HG02943 (cell line): ENCODE results near the gene CABYR.
"Not testable (repeated sequence)": the region's sequence is repeated elsewhere in the genome, so short reads cannot be mapped to it uniquely, and the experiment has no call there.

Source experiments
- ATAC-seq: cut with Tn5 transposase; IDR thresholded peaks from one replicate; pipeline ENCODE4 v1.9.1; 2021; ENCODE audit warnings: mild to moderate bottlenecking, low read depth, moderate library complexity; ENCODE audit not compliant: unreplicated experiment

Gene CABYR

GRCh38 chr18:24126155-24126961 lies 12.5 kb upstream of the CABYR start:
- no peak for ATAC-seq

DNA sequence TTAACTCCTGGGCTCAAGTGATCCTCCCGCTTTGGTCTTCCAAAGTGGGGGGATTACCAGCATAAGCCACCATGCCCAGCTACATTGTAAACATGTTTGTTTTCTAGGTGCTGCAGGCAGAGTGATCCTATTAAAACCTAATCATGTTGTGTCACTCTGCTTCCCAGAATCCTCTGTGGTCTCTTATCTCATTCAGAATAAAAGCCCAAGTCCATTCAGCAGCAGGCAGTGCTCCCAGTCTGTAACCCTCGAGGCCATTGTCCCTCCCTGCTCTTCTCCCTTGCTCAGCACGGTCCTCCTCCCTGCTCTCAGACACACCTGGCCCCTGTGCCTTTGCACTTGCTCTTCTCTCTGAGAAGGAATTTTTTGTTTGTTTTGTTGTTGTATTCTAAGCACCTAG lies 11.1 kb upstream of the CABYR start:
- no peak for ATAC-seq

DNA sequence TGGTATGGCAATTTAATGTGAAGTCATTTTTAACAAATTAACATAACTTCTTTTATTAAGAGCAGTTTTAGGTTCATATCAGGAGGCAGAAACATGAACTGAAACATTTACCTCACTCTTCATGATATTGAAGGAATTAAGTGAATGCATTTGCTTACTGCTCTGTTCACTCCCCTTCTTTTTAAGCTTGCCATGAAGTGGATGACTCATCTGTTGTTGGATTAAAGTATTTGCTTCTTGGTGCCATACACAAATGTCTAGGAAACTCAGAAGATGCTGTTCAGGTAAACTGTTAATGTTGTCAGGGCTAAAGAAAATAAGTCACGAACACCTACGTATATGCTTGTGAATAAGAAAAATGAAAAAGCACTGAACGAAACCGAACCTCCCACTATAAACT lies 10.2 kb upstream of the CABYR start:
- ATAC-seq = no peak

- no peak for ATAC-seq
These were observed 8.4 kb upstream of the CABYR start for GRCh38 chr18:24130494-24130893.

DNA sequence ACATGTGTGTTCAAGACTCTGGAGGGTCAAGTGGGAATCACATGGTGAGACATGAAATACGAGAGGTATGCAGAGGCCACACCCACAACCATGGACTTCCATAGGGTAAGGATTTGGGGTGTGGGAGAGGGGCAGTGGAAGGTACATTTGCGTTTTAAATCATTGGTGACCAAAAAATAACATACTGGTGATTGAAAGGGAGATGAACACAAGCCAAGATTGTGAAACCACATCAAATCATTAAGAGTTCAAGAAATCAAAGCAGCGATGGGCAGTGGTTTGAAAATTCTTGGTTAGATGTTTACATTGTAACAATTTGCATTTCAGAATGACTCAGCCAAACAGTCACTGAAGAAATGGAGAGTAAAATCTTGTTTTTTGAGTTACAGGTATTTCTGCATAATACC lies 1.9 kb upstream of the CABYR start:
- ATAC-seq = no peak

DNA sequence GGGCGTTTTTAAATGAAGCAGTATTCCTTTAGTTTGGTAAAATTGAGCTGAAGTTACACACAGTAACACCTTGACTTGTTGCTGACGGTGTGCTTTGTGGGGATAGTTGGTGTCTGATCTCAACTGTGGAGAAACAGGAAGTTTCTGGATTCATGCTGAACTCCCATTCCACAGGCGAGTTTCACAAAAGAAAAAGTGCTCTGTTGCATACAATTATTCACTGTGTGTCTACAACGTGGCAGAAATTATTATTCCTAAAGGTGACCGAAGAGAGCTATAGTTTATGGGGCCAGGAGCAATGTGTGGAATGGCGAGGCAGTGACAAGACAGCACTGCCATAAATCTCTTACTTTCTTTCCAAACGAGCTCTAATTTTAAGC lies 463 bp upstream of the CABYR start:
- peak; percentile 34 for ATAC-seq

GRCh38 chr18:24140697-24141096 lies 1.8 kb downstream of the CABYR start:
- no peak for ATAC-seq

GRCh38 chr18:24142376-24142775 lies 3.5 kb downstream of the CABYR start:
- no peak for ATAC-seq

DNA sequence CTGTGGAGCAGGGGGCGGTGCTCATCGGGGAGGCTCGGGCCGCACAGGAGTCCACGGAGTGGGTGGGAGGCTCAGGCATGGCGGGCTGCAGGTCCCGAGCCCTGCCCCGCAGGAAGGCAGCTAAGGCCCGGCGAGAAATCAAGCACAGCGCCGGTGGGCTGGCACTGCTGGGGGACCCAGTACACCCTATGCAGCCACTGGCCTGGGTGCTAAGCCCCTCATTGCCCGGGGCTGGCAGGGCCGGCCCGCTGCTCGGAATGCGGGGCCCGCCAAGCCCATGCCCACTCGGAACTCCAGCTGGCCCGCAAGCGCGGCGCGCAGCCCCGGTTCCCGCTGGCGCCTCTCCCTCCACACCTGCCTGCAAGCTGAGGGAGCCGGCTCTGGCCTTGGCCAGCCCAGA lies 10.7 kb downstream of the CABYR start:
- ATAC-seq = not testable (repeated sequence)

DNA sequence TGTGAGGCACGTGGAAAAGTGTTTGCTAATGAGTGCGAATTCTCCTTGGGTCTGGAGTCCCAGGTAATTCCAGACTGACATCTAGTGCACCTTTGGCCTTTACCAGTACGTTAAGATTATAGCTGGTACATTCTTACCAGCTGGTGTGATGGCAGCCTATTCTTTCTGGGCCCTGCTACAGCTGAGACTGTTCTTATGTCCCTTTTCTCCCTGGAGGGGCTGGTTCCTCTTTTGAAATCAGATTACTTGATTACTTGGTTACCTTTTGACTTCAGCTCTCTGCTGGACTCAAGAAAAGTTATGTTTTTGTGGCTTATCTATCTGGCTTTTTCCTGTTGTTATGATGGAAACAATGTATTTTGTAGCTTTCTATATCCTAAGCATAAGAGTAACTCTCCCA lies 14.5 kb downstream of the CABYR start:
- no peak for ATAC-seq

DNA sequence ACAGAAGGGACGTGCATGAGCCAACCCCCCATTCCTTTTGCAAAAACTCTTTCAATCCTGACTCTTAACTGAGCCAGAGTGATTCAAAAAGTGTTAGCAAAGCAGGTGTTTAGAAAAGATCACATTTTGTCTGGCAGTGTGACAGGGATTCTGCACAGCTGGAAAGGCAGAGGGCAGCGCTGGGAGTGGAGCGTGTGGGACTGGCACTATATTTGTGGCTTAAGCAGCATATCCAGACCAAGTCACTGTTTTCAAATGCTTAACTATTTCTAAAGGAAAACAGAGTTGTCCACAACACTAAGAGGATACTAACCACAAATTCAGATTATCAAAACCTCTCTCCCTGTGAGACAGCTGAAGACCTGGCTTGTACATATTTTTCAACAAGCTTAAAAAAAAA lies 19.0 kb downstream of the CABYR start:
- ATAC-seq = no peak

DNA sequence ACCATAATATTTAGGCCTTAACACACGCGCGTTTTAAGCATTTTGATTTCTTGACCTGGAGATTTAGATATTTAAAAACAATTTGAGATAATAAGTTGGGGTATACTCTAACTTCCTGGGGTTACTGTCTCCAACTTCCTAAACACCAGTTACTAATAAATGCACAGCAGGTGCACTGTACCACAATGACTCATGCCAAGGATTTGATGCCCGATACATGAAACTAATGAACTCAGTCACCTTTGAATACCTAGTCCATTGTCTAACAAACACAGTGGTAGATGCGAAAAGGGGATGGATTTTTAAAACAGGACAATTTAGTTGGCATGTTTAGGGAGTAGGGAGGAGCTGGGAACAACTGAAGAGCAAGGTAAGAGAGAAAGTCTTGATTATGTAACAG lies 21.2 kb downstream of the CABYR start:
- no peak for ATAC-seq

DNA sequence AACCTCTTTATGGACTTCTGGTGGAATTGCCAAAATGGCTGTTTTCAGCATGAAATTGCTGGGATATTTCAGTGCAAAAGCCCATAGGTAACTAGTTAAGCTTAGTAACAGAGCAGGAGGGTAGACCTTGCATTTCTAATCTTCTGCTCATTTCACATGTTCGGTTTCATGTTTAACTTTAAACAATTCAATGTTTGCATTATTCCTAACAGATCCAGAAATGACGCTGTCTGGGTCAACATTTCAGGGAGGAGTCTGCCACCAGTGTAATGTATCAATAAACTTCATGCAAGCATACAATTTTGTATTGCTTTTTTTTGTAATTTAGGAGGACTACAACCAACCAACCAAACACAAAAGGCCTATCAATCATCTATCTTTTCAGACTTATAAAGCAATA lies 22.4 kb downstream of the CABYR start:
- no peak for ATAC-seq

DNA sequence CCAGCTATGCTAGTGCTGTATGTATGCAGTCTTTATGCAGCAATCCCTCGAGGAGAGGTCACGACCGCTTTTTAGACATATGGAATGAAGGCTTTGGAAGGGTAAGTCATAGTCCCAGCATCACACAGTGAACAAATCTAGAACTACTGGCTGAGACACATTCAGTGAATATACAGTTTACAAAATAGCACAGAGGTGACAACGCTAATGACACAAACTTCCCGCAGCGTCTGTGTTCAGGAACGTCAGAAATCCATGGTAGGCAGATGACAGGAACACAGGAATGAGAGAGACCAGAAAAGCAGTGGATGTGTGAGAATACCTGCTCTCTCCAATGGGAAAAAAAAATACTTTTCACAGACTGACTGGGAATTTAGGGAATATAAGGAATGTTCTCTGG lies 29.6 kb downstream of the CABYR start:
- ATAC-seq = no peak

- ATAC-seq = no peak
These were observed 31.5 kb downstream of the CABYR start for GRCh38 chr18:24170360-24170759.

DNA sequence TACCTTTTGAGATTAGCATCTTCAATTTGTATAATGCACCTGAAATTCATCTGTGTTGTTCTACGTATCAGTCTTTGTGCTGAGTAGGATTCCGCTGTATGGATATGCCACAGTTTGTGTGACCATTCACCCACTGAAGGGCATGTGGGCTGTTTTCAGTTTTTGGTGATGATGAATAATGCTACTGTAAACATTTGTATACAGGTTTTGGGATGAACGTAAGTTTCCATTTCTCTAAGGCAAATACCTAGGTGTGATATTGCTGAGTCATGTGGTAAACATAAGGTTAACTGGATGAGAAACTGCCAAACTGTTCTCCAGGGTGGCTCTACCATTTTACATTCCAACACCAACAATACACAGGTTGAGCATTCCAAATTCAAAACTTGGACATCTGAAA lies 35.1 kb downstream of the CABYR start:
- no peak for ATAC-seq

DNA sequence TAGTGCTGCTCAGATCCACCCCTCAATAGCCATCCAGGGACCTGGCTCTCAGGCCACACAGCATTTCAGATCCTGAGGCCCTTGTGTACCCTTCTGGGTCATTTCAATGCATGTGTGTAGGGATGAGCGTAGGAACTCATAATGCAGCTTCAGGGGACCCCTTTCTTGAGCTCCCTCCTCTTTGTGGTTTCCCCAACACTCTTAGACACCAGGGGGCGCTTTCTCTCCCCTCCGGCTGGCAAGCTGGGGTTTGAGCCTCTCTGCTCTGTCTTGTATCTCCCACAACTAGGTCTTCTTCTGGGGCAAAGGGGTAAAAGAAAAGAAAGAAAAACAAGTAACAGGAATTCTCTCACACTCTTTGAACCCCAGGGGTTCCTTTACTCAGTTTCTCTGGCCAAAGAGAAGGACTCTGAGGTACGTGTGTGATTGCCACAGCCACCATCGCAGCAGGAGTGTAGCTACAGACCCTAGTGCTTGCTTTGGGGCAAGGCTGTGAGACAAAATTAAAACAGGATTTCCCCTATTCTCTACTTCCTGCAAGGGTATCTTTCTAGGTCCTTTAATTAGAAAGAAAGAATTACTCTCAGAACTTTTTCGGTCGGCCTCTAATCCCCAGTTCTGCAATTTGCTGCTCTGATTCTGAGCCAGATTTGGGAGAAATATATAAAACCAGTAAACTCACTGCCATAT lies 38.0 kb downstream of the CABYR start:
- peak; percentile 79 for ATAC-seq

GRCh38 chr18:24177499-24178133 lies 38.8 kb downstream of the CABYR start:
- no peak for ATAC-seq

- ATAC-seq = no peak
These were observed 41.2 kb downstream of the CABYR start for GRCh38 chr18:24180048-24180447.

DNA sequence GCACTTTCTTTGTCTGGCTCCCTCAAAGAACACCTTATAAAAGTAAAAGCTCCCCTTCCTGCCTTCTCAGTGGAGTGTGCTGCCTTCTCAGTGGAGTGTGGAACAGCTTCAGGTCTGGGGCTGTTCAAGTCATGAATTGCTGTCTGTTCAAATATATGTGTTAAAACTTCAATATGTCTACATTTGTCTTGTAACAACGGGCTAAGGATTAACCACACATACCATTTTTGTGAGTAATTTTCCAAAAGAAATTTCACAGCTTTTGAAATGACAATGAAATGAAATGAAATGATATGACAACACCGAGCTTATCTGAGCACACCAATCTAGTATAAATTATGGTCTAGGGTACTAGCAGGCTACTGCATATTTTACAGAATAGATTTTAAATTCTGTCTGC lies 42.9 kb downstream of the CABYR start:
- ATAC-seq = no peak

DNA sequence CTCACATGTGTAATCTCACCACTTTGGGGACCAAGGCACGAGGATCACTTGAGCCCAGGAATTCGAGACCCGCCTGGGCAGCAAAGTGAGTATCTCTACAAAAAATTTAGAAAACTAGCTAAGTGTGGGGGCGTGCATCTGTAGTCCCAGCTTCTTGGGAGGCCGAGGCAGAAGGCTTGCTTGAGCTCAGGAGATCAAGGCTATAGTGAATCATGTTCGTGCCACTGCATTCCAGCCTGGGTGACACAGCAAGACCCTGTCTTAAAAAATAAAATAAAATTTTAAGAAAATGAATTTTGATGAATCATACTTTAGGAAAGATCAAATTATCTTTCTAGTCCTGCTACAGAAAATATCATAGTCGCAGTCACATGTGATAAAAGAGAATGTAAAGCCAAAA lies 46.9 kb downstream of the CABYR start:
- no peak for ATAC-seq

DNA sequence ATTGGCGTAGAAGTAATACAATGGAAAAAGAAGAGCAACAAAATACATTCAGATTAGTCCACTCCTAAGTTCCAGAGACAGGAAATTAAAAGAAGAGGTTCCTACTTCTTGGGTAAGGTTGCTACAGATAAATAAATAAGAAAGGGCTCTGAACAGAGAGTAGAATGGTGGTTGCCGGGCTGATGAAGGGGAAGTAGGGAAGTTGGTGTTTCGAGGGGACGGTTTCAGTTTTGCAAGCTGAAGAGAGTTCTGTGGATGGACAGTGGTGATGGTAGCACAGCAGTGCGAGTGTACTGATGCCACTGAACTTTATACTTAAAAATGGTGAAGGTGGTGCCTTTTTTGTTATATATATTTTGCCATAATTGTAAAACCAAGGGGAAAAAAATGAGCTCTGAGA lies 48.2 kb downstream of the CABYR start:
- ATAC-seq = no peak
